Stimulated activated CD8-positive, alpha-beta memory T cell treated with anti-CD3 and anti-CD28 coated beads, Interleukin-15, amount 100 ng/mL, for 1 hour (primary cell): Measurements from ENCODE around the gene CDH23.
"Not testable (repeated sequence)": the region's sequence is repeated elsewhere in the genome, so short reads cannot be mapped to it uniquely, and the experiment has no call there.

Experiments used
- DNase-seq: peaks from one replicate; pipeline ENCODE4 v3.0.0-alpha.2; 2020; ENCODE audit warnings: low read depth

Gene CDH23

DNA sequence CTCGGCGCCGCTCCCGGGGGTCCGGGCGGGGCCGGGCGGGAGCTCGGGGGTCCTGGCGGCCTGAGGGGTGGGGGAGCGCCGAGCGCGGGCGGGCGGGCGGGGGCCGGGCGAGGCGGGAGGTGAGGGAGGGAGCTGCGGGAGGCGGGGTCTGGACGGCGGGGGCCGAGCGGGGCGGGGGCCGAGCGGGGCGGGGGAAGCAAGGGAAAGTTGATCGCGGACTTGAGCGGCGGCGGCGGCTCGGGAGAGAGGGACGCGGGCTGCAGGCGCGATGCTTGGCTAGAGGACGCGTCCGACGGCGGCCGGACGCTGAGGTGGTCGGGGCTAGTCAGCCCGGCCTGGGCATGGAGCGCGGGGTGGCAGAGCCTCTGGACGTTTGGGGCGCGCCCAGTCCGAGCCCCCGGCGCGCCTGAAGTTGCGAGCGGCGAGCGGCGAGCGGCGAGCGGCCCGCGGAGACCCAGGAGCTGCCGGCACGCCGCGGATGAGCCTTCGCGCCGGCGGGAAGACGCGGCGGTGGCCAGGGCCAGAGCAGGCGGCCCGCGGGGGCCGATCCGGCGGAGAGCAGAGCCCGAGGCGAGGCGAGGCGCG, at the start of gene CDH23:
Gene CDH23 (plus strand): TSS at position 210 of the 585 bp plus-strand sequence. CDS start 42,912 bp downstream, outside the sequence.
- no peak for DNase-seq

DNA sequence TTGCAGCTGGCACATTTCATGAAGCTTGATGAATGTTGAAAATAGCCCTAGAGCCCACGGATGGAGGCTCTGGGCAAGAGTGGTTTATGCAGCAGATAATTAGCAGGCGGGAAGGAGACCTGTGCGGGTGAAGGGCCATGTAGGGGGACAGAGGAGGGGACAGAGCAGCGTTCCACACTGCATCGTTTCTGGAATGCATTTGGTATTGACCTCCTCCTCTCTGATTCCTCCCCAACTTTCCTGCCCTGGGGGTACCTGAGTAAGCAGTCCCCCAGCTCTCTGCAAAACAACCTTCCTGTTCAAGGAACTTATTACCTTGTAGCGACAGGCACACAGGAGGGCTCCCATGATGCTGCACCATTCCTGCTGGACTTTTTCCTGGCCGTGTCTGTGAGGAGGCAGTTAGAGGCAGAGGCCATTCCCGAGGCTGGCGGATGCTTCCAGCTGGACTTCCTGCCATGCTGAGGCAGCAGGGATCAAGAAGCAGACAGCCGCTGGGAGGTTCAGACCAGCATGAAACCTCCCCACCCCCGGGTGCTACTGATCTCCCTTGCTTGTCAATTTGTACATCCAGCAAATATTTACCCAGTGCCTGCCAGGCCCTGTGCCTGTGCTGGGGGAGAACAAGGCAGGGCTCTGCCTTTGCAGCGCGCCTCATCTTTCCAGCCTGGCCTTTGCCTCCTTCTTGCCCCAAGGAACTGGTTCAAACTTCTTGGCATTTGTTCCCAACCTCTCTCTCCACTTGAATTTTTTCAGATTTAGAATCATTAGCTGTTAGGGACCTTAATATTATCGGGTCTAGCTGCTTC, 48.9 kb upstream of the CDH23 start:
- no peak for DNase-seq

DNA sequence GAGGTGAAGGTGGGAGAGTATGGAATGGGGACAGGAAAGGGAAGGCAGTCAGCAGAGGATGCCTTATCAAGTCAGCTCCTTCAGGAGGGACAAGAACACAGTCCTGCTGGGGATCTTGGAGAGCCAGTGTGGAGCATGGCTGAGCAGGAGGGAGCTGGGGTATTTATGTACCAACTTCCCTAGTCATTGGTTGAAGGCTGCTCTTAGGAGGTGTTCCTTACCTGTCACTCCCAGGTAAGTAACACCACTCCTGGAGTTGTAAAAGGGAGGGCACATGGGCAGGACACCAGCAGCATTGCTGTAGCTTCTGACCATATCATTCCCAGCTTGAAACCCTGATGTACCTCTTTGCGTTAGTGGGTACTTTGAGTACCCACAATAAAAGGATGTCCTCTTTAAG, 47.9 kb upstream of the CDH23 start:
- no peak for DNase-seq

DNA sequence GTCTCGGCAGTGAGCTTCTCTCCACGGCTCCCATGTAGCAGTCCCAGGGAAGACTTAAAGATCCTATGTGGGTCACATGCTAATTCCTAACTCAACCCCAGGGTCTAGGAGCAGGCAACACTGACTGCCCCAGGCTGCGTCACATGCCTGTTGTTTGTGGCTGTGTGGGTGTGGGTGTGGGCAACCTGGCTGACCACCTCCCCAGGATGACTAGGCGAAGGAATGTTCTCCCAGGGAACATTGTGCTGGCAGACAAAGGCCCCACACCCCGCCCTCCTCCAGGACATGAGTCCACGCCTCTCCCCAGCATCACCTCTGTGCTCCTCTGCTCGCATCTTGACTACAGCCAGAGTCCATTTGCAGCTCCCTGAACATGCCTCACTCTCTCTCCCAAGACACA, 47.3 kb upstream of the CDH23 start:
- no peak for DNase-seq

DNA sequence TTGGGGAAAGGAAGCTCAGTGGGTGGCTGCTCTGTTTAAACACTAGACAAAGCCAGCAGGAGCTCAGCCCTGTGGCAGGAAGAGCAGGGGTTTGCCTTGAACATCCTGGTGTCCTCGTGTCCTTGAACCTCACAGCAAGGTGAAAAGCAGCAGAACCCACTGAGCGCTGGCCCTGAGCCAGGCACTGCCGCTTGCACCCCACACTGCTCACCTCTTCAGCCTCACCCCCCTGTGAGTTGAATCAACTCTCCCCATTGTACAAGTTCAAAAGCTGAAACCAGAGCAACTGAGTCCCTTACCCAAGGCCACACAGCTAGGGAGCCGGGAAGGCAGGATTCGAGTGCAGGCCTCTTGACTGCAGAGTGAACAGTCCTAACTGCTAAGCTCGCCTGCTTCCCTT, 45.6 kb upstream of the CDH23 start:
- no peak for DNase-seq

DNA sequence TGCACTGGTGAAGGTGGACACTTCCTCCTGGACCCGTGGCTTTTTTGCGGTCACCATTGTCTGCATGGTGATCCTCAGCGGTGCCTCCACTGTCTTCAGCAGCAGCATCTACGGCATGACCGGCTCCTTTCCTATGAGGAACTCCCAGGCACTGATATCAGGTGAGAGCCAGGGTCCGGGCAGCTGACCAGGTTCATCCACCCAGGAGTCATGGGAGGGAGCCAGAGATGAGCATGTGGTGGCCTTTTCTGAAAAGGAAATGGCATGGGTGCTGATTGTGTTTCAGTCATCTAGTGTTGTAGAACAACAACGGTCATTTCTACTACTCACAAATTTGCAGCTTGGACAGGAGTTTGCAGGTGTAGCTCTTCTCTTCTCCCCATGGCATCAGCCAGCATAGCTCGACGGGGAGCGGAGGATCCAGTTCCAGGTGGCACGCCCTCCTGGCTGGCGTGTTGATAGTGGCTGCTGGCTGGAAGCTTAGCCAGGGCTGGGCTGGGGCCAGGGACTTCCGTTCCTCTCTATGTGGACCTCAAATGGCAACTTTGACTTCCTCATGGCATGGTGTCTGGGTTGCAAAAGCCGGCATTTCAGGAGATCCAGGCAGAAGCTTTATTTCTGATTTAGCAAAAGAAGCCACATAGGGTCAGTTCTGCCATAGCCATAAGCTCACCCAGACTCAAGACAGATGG, 44.9 kb upstream of the CDH23 start:
- DNase-seq = no peak

DNA sequence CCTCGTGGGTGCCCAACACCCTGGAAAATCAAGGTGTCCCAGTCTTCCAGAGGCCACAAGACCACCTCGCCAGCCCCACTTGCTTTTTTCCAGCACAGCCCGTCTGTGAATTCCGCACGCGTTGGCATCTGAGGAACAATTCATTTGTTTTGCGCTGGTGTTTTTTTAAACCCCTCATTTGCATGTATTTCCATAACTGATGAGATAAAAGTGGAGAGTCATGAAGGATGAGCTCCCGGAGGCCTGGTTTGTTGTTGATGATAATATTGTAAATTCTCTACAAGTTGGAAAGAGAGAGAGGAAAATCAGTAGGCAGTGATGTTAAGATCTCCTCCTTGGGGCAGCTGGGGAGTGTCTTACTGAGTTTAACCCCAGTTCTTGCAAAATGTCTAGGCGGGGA, 43.1 kb upstream of the CDH23 start:
- DNase-seq = no peak

DNA sequence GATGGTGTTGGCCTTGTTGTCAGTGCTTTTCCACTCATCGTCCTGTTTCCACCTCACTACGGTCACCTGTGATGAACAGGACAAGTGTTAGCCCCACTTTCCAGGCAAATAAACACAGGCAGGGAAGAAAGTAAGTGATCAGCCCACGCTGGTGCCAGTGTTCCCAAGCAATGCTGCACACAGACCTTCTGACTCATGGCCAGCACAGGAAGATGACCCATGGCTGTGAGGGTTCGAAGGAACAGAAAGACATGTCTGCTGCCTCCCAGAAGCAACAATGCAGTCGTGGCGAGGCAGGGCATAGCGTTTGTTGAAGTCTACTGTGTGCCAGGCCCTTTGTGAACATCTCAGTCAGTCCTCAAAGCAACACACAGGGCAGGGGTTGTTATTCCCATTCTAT, 41.9 kb upstream of the CDH23 start:
- no peak for DNase-seq

DNA sequence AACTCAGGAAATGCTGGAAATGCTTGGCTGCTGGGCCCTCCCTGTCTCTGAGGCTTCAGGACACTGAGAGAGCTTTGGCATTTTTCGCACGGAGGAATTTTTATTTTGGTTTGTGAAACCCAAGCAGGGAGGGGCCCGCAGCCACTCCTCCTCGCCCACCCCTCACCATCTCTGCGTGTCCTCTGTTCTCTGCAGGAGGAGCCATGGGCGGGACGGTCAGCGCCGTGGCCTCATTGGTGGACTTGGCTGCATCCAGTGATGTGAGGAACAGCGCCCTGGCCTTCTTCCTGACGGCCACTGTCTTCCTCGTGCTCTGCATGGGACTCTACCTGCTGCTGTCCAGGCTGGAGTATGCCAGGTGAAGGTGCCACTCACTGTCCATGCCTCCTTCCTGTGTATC, 40.8 kb upstream of the CDH23 start:
- DNase-seq = no peak

DNA sequence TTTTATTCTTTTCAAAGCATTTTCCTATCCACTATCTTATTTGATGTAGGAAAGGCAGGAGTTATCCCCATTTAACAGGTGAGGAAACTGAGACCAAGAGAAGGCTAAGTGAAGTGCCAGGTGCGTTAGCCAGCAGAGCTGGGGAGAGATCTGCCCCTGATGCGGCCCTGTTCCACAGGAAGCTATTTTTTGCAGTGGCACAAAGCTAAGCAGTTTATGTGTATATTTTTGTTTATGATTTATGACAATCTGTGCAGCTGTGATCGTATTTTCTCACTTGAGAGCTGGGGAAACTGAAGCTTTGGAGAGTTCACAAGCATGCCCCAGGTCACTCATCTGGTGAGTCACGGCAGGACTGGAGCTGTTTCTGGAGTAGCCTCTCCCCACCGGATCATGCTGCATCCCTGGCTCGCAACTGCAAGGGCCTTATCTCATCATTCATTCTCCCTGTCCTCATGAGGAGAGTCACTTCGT, 38.9 kb upstream of the CDH23 start:
- DNase-seq = no peak

DNA sequence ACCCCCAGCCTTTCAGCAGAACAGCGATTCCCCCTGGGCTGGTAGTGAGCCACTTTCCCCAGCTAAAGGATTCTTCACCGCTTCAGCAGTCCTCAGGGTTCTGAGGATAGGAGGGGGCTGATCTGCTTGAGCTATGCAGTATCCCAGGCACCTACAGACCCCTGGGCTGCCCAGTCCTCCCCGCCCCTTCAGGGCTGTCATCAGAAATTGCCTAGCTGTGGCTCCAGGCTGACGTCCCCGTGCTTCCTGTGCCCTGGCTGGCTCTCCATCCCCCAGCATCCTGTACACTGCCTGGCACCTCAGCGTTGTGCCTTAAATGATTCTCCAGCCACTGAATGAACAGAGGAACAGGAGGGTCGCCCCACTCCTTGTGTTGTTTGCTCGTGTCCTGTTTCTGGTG, 38.4 kb upstream of the CDH23 start:
- no peak for DNase-seq

DNA sequence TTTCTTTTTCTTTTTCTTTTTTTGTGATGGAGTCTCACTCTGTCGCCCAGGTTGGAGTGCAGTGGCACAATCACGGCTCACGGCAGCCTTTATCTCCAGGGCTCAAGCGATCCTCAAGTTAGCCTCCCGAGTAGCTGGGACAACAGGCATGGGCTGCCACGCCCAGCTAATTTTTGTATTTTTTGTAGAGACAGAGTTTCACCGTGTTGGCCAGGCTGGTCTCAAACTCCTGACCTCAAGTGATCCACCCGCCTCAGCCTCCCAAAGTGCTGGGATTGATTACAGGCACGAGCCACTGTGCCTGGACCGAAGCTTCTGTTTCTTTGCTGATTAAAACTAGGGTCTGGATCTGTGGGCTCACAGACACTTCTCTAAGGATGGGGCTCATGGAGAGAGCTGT, 37.8 kb upstream of the CDH23 start:
- not testable (repeated sequence) for DNase-seq

DNA sequence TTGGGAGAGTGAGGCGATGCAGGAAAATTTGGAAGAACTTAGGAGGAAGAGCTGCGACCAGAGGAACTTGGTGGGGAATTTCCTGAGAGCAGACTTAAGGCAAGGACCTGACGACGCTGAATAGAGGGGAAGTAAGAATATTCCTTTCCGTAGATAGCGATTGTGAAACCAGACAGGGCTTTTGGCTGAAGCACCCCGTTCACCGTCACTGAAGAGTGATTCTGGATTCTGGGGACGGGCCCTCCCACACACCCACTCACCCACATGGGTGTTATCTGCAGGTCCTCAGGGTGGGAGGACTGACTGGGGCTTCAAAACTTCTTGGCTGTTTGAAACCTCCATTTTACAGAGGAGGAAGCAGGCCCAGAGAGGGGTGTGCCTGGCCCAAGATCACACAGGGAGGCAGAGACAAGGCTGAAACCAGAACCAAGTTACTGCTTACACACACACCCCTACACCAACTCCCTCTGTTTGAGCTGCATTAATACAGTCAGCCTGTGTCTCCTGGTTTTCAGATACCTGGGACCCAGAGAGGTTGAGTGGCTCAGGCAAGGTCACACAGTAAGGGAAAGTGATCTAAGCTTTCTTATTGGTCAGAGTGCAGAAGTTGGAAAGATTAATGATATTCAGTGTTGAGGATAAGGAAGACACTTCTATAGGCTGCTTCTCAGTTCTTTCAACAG, 37.2 kb upstream of the CDH23 start:
- DNase-seq = no peak

DNA sequence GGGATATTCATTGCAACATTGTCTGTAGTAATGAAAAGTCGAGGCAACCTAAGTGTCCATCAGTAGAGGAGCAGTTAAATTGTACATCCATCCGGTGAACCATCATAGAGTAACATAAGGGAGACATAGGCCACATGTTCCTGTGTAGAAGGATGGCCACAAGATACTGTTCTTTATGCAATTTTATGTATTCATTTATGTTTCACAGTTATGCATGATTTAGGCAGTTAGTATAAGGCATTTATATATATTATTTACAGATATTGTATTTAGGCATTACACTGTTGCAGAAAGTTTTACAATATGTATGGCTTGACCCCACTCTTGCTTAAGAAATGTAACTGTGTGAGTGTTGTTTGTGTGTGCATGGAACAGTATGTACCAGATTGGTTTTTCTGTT, 36.0 kb upstream of the CDH23 start:
- no peak for DNase-seq

DNA sequence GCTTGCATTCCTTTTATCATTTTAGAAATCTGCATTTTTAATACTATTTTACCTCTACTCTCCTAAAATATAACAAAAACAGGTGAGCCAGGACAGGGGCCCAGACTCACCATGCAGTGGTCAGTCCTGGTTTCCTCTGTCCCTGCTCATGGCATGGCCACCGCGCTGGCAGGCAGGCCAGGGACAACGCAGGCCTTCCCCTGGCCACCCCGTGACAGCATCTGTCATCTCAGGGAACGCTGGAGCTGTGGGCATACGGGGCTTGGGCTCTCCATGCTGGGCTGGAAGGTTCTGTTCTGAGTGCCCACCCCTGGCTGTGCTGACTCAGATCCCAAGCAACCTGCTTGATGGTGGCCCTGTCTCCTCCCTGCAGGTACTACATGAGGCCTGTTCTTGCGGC, 35.1 kb upstream of the CDH23 start:
- no peak for DNase-seq

DNA sequence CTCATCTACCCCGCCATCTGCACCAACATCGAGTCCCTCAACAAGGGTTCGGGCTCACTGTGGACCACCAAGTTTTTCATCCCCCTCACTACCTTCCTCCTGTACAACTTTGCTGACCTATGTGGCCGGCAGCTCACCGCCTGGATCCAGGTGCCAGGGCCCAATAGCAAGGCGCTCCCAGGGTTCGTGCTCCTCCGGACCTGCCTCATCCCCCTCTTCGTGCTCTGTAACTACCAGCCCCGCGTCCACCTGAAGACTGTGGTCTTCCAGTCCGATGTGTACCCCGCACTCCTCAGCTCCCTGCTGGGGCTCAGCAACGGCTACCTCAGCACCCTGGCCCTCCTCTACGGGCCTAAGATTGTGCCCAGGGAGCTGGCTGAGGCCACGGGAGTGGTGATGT, 34.6 kb upstream of the CDH23 start:
- DNase-seq = no peak

DNA sequence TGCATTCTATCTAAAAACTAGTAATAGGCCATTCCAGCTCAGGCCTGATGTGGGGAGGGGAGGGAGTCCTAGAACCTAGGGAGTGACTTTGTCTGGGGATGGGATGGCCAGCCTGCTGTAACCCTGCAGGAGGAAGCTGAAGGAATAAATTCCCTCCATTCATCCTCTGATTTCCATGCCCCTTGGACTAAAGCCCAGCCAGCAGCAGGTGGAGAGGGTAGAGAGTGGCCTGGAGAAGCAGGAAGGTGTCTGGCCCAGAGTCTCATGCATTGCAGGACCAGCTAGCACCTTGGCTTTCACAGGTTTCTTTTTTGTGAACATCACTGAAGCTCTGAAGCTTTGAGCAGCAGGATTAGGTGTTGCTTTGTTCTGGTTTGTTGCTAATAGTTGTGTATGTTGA, 32.8 kb upstream of the CDH23 start:
- no peak for DNase-seq

DNA sequence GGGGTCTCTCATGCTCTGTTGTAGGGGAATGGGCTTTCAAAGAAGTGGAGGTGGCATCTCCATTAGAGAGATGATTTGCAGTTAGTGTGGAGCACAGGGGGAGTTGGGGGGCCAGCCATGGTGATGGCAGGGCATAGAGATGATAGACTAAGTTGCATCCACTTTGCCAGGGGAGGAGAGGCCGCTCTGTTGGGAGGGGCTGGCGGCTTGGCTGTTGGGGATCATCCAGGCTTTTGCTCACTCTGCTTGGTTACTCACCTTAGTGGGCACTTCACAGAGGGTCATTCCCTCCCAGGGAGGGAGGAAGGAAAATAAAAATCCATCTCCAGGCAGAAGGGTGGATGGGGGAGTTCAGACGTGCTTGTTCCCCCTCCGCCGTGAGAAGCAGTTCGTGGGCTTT, 31.4 kb upstream of the CDH23 start:
- DNase-seq = no peak

DNA sequence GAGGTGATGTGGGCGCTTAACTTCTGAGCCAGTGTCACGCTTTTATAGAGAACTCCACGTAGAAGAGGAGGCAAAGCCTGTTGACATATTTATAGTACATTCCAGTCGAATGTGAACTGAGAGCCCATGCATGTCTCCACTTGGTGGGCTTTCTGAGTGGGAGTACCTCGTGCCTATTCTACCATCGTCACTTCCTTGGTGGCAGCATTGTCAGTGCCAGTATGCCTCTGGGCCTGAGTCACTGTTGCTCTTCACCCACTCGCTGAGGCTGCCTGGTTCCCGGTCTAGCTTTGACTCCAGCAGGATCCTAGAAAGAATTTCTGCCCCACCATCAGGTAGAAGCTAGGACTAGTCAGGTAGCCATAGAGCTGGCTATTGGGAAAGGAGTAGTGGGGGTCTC, 30.0 kb upstream of the CDH23 start:
- DNase-seq = no peak

DNA sequence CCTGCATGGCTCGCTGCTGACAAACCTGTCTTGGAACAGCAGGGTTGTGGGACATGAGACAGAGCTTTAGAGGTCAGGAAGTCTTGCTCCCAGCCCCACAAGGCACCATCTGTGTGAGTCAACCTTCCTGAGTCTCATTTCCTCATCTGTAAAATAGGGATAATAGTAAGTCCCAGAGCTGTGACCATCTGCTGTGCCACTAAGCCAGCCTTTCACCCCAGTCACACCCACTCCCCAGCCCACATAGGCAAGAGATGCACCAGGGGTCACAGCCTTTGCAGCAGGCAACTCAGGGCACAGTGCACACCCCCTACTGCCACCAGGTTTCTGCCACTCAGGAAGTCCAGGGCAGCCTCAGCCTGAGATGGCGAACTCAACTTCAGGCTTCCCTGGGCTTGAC, 29.4 kb upstream of the CDH23 start:
- no peak for DNase-seq

DNA sequence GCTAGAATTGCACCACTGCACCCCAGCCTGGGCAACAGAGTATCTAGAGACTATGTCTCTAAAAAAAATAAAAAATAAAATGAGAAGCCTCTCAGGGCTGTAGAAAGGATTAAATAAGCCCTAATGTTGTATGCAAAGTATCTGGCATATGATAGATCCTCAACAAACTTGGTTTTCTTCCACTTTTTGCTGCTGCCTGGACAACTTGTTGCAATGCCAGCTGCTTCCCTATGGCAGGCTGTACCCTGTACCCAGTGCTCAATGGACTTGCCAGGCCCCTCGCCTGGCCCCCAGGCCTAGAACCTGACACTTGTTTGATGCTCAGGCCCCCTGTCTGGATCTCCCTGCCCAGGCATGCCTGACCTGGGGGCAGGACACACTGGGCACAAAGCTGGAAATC, 28.5 kb upstream of the CDH23 start:
- DNase-seq = no peak

DNA sequence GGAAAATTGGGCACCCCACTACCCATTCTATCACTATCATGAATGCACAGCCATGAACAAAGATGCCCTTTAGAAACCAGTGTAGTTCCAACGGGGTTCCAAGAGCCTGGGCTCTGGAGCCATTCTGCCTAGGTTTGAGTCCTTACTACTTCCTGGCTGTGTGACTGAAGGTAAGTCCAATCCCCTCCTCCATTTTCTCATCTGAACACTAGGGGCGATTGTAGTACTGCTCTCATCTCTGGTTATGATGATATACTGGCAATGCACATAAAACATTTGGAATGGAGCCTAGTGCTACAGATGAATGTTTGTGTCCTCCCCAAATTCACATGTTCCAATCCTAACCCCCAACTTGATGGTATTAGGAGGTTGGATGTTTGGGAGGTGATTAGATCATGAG, 28.1 kb upstream of the CDH23 start:
- no peak for DNase-seq

DNA sequence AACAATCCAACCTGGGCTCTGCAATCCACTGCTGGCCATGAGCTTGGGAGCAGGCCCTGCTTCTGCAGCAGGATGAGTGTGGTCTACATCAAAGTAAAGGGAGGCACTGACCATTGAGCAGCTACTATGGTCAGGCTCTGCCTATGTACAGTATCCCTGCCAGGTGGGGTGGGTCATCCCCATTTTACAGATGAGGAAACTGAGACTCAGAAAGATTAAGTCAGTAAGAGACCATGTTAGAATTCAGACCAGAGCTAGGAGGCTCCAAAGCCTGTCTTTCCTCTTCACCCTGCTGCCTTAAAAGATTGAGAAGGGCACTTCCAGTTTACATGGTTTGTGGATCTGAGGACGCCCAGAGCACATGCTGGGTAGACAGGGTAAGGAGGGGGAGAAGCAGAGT, 27.1 kb upstream of the CDH23 start:
- no peak for DNase-seq
